Measurements from ENCODE around the gene NLGN4Y. TPM values are rescaled to one million over a fixed set of nuclear protein-coding genes. Genes with fewer than 3 reads are reported as not detected.

NLGN4Y gene
- total RNA-seq, 2 donors from 2014 or later: 36.7 TPM; not detected in 1

- H3K4me3 Mint-ChIP-seq: no peak overlapping the region
- Histone ChIP-seq H3K9me3 (ENCODE audit: control insufficient read depth, low read length) (no peaks in the 10 kb centered on the region), H3K36me3 (ENCODE audit: control insufficient read depth, insufficient read depth, low read length) (no peaks in the 10 kb centered on the region), H3K9ac (ENCODE audit: extremely low read depth, low read length, poor library complexity, severe bottlenecking) (no peak overlapping the region), H3K27ac (ENCODE audit: low read depth, low read length) (no peak overlapping the region), H3K4me1 (ENCODE audit: control insufficient read depth, insufficient read depth, low read length) (no peaks in the 10 kb centered on the region), H3K27me3 (ENCODE audit: control insufficient read depth, insufficient read depth, low read length, poor library complexity, severe bottlenecking) (no peaks in the 10 kb centered on the region), H3K4me3 (ENCODE audit: low read length) (no peak overlapping the region)
- no peaks in the 10 kb centered on the region for H3K27me3 Mint-ChIP-seq (ENCODE audit: insufficient read depth)
- H3K4me1 Mint-ChIP-seq: no peaks in the 10 kb centered on the region
- no peaks in the 10 kb centered on the region for H3K36me3 Mint-ChIP-seq (ENCODE audit: low read depth)
- TF ChIP-seq CTCF (conservative IDR thresholded peaks at IDR 0.05): no peak
- H3K9me3 Mint-ChIP-seq: no peaks in the 10 kb centered on the region
- no peak overlapping the region for H3K27ac Mint-ChIP-seq
- DNase-seq: no peak
These were observed 170.2 kb downstream of the NLGN4Y start for GRCh38 chrY:14694543-14694942.

DNA sequence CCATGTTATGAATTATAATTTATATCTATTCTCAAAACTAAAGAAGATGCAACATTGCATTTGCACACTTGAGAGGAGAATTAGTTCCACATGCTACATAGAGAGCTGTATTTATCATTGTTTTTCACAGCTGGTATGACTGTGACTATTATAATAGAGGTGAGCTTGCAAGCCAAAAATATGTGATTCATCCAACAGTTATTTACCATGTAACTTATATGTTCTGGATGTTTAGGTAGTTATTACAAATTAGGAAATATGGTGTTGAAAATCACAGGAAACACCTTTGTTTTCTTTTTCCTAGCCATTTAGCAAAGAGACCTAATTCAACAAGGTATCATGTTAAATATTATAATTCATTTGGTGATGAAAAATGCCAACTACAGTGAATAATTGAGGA, 183.8 kb downstream of the NLGN4Y start:
- no peaks in the 10 kb centered on the region for H3K4me1 Mint-ChIP-seq
- H3K27ac Mint-ChIP-seq: no peak overlapping the region
- H3K9me3 ChIP-seq (ENCODE audit: control insufficient read depth, low read length): peaks cover 10% of the 10 kb centered on the region
- H3K4me1 ChIP-seq (ENCODE audit: control insufficient read depth, insufficient read depth, low read length): no peaks in the 10 kb centered on the region
- H3K27me3 ChIP-seq (ENCODE audit: control insufficient read depth, insufficient read depth, low read length, poor library complexity, severe bottlenecking): no peaks in the 10 kb centered on the region
- no peak overlapping the region for H3K27ac ChIP-seq (ENCODE audit: low read depth, low read length)
- H3K36me3 Mint-ChIP-seq (ENCODE audit: low read depth): no peaks in the 10 kb centered on the region
- no peak overlapping the region for H3K4me3 Mint-ChIP-seq
- H3K9me3 Mint-ChIP-seq: no peaks in the 10 kb centered on the region
- no peak overlapping the region for H3K9ac ChIP-seq (ENCODE audit: extremely low read depth, low read length, poor library complexity, severe bottlenecking)
- peaks cover 4% of the 10 kb centered on the region for H3K36me3 ChIP-seq (ENCODE audit: control insufficient read depth, insufficient read depth, low read length)
- no peaks in the 10 kb centered on the region for H3K27me3 Mint-ChIP-seq (ENCODE audit: insufficient read depth)
- no peak overlapping the region for H3K4me3 ChIP-seq (ENCODE audit: low read length)
- TF ChIP-seq CTCF (conservative IDR thresholded peaks at IDR 0.05): no peak
- DNase-seq: no peak

GRCh38 chrY:14741596-14741995, 217.3 kb downstream of the NLGN4Y start:
- WGBS, 2 experiments (ENCODE audit: insufficient coverage in 1 of 2, insufficient read length in 1 of 2): no CpG with 5 or more reads among the region's 1 CpG
- no peak for DNase-seq
- H3K9me3 Mint-ChIP-seq: no peaks in the 10 kb centered on the region
- Histone ChIP-seq H3K27ac (ENCODE audit: low read depth, low read length) (no peak overlapping the region), H3K4me1 (ENCODE audit: control insufficient read depth, insufficient read depth, low read length) (no peaks in the 10 kb centered on the region), H3K9me3 (ENCODE audit: control insufficient read depth, low read length) (no peaks in the 10 kb centered on the region), H3K4me3 (ENCODE audit: low read length) (no peak overlapping the region), H3K27me3 (ENCODE audit: control insufficient read depth, insufficient read depth, low read length, poor library complexity, severe bottlenecking) (no peaks in the 10 kb centered on the region), H3K36me3 (ENCODE audit: control insufficient read depth, insufficient read depth, low read length) (peaks cover 5% of the 10 kb centered on the region), H3K9ac (ENCODE audit: extremely low read depth, low read length, poor library complexity, severe bottlenecking) (no peak overlapping the region)
- H3K4me3 Mint-ChIP-seq: no peak overlapping the region
- no peak overlapping the region for H3K27ac Mint-ChIP-seq
- TF ChIP-seq CTCF (conservative IDR thresholded peaks at IDR 0.05): no peak
- H3K27me3 Mint-ChIP-seq (ENCODE audit: insufficient read depth): no peaks in the 10 kb centered on the region
- no peaks in the 10 kb centered on the region for H3K4me1 Mint-ChIP-seq
- H3K36me3 Mint-ChIP-seq (ENCODE audit: low read depth): no peaks in the 10 kb centered on the region

Data from endodermal cell (in vitro differentiated cells).